Smooth muscle cell of the brain vasculature (primary cell): ENCODE results near the gene GPRASP3.
"Not testable (repeated sequence)": the region's sequence is repeated elsewhere in the genome, so short reads cannot be mapped to it uniquely, and the experiment has no call there.

Experiments
- DNase-seq: peaks from one replicate; pipeline ENCODE4 v3.0.0-alpha.2; 2012; ENCODE audit warnings: low read depth, low spot score

GPRASP3 gene

GRCh38 chrX:102720237-102721168 lies at the start of gene GPRASP3:
Gene GPRASP3, plus strand, starts transcription at chrX:102720743. Its CDS starts 28,253 bp downstream, at chrX:102748996.
- no peak for DNase-seq

GRCh38 chrX:102672856-102673255 lies 47.7 kb upstream of the GPRASP3 start:
- DNase-seq, result no peak

- DNase-seq, result not testable (repeated sequence)
These were observed 43.1 kb upstream of the GPRASP3 start for GRCh38 chrX:102677479-102677878.

- DNase-seq, result no peak
These were observed 35.6 kb upstream of the GPRASP3 start for GRCh38 chrX:102684772-102685520.

GRCh38 chrX:102694749-102695148 lies 25.8 kb upstream of the GPRASP3 start:
- DNase-seq, result no peak

GRCh38 chrX:102696306-102696705 lies 24.2 kb upstream of the GPRASP3 start:
- no peak for DNase-seq

- DNase-seq, result no peak
These were observed 23.0 kb upstream of the GPRASP3 start for GRCh38 chrX:102697494-102697893.

GRCh38 chrX:102708900-102709299 lies 11.6 kb upstream of the GPRASP3 start:
- no peak for DNase-seq

- no peak for DNase-seq
These were observed 8.7 kb upstream of the GPRASP3 start for GRCh38 chrX:102711872-102712215.

GRCh38 chrX:102712216-102712966 lies 8.2 kb upstream of the GPRASP3 start, which contains the start of gene GPRASP2:
Gene GPRASP2, plus strand, starts transcription at chrX:102712448. Its CDS starts 2,422 bp downstream, at chrX:102714870.
- no peak for DNase-seq

GRCh38 chrX:102712981-102713625 lies 7.4 kb upstream of the GPRASP3 start:
- DNase-seq, result no peak

- DNase-seq, result no peak
These were observed 5.5 kb upstream of the GPRASP3 start for GRCh38 chrX:102714994-102715393.

- DNase-seq, result no peak
These were observed 4.6 kb upstream of the GPRASP3 start for GRCh38 chrX:102715967-102716366.

GRCh38 chrX:102721169-102721506 lies 595 bp downstream of the GPRASP3 start:
- DNase-seq, result not testable (repeated sequence)

GRCh38 chrX:102723456-102723855 lies 2.9 kb downstream of the GPRASP3 start:
- no peak for DNase-seq

- DNase-seq, result no peak
These were observed 7.2 kb downstream of the GPRASP3 start for GRCh38 chrX:102727761-102728160.

- DNase-seq, result no peak
These were observed 8.1 kb downstream of the GPRASP3 start for GRCh38 chrX:102728646-102729045.

- no peak for DNase-seq
These were observed 19.1 kb downstream of the GPRASP3 start for GRCh38 chrX:102739657-102740056.

GRCh38 chrX:102744307-102744706 lies 23.8 kb downstream of the GPRASP3 start:
- no peak for DNase-seq

- no peak for DNase-seq
These were observed 24.9 kb downstream of the GPRASP3 start for GRCh38 chrX:102745513-102745856.

- no peak for DNase-seq
These were observed 25.5 kb downstream of the GPRASP3 start for GRCh38 chrX:102745857-102746584.
